GM19043 (cell line): ENCODE data around the gene OMG.
"Not testable (repeated sequence)": the region's sequence is repeated elsewhere in the genome, so short reads cannot be mapped to it uniquely, and the experiment has no call there.

ENCODE experiments used
- ATAC-seq: cut with Tn5 transposase; IDR thresholded peaks from one replicate; pipeline ENCODE4 v1.9.1; 2021; ENCODE audit warnings: low read depth; ENCODE audit not compliant: unreplicated experiment

The OMG gene

GRCh38 chr17:31308372-31309334 is 11.6 kb upstream of the OMG start:
- ATAC-seq = no peak

GRCh38 chr17:31307640-31308039 is 10.6 kb upstream of the OMG start:
- ATAC-seq = no peak

- ATAC-seq = no peak
Measured at GRCh38 chr17:31299624-31300023, 2.6 kb upstream of the OMG start.

DNA sequence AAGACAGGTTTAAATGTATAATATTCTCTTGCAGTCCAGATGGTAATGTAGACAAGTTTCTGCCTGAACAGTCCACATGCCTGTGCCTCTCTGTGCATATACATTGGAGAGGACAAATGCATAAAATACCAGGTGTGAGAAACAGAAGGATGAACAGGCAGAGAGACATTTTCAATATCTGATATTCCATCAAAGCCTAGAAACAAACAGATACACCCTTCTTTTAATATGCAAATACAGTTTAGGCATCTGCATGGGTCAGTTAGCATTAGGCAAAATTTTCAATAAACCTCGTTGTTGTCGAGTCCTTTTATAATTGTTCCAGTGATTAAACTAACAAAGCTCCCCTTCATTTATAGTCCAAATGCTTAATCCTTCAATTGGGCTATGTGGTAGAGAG is 897 bp downstream of the OMG start:
- ATAC-seq = no peak

DNA sequence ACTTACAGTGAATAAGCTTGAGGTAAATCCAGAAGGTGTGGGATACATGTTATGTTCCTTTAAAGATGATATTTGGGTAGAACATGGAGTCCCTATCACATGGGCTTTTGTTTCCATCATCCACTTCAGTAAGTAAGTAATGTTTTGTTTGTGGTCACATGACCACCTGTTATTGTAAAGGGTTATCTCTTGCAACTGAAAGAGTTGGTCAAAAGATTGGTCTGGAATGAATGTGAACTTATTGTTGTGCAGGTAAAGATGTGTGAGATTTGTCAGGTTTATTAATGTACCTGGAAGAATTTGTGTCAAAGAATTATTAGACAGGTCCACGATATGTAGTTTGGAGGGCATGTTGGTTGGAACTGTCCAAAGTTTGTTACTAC is 1.6 kb downstream of the OMG start:
- ATAC-seq = no peak

DNA sequence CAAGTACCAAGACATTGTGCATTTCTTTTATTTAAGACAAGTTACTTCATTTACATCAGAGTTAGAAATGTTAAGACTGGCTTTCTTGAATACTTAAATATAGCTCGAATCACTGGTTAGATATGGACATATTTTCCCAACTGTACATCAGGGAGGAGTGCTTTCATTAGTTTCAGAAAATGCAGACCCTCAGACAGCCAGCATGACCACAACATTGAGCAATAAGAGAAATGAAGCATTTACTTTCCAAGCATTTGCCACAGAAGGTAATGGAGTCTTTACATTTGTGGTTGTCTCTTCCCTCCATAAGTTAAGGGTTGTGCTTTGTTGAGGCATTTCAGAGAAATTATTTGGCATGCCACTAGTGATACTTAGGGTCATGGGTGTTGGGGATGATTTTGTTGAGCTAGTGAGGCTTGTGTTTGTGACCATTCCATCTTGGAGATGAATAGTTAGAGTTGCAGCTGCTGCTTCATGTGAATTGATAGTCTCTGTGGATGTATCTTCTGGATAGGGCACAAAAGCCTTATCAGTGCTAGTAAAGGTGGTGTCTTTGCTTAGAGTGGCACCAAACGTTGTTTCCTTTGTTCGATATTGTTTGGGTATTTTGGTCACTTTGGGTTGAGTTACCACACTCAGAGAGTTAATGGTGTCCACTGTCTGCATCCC is 2.1 kb downstream of the OMG start:
- no peak for ATAC-seq

DNA sequence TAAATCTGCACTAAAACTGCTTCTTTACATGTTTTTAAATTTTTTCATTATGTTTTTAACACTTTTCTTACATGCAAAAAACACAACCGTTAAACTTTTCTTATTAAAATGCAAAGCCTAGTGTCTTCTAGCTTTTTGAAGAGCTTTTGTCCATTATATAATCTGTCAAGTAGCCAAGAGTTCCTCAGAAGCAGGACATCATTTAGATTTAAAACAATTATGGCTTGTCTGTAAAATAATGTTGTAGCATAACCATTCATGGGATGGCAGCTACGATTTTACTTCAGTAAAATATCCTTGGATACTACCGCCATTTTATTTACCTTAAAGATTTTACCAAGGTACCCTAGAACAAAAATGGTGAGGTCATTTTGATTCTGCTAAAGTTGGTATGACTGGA is 2.8 kb downstream of the OMG start:
- ATAC-seq = no peak

GRCh38 chr17:31293581-31293980 is 3.5 kb downstream of the OMG start:
- ATAC-seq = no peak

DNA sequence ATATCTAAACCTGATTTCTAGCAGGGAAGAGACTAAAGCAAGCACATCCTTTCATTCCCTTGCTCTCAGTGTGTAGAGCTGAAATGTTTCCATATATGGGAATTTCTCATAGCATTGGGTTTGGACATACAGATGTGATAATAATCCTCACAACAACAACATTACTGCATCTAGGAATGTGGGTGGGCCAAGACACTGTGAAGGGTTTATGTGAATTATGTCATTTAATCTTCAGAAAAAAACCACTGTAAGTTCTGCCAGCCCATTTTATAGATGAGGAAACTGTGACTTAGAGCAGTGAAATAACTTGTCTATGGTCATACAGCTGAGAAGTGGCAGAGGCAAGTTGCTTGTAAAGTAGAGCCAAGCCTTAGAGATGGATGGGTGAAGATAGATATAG is 5.2 kb downstream of the OMG start:
- ATAC-seq = no peak

DNA sequence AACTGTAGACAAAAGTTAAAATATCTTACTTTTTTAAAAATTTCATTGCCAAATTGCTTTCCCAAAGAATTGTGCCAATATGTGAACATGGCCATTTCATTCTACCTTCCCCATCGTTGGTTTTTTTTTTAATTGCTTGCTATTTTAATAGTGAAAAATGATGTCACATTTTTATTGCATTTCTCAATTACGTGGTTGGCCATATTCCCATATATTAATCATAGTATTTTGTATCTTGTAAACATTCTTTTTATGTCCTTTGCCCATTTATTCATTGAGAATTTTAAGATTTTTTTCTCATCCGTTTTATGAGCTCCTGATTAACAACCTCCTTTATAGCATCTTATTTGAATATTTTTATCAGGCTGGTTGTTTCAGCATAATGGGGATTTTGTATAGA is 7.2 kb downstream of the OMG start:
- no peak for ATAC-seq

DNA sequence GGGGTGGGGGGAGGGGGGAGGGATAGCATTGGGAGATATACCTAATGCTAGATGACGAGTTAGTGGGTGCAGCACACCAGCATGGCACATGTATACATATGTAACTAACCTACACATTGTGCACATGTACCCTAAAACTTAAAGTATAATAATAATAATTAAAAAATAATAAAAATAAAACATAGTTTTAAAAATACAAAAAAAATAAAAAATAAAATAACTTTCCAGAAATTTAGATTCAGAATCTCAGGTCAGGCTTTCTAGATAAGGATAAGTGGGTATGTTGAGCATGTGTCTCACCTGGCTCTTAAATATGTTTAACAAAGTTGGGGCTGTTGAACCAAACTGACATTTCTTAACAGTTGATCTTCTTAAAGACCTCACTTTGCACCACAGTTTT is 9.1 kb downstream of the OMG start:
- not testable (repeated sequence) for ATAC-seq

- no peak for ATAC-seq
Measured at GRCh38 chr17:31286587-31286986, 10.5 kb downstream of the OMG start.

DNA sequence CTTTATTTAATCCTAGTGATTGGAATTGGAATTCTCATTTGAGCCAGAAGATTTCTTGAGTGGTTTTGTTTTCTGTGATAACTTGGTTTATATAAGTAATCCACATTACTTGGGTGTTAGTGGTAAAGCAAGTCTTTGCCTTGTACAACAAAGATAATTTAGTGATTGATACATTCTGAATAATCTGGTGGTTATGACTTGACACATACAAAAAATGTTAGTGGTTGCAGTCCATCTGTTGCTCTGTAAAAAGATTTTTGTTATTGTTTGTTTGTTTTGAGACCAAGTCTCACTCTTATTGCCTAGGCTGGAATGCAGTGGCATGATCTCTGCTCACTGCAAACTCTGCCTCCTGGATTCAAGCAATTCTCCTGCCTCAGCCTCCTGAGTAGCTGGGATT is 13.2 kb downstream of the OMG start:
- no peak for ATAC-seq

- ATAC-seq = no peak
Measured at GRCh38 chr17:31281061-31281460, 16.0 kb downstream of the OMG start.

DNA sequence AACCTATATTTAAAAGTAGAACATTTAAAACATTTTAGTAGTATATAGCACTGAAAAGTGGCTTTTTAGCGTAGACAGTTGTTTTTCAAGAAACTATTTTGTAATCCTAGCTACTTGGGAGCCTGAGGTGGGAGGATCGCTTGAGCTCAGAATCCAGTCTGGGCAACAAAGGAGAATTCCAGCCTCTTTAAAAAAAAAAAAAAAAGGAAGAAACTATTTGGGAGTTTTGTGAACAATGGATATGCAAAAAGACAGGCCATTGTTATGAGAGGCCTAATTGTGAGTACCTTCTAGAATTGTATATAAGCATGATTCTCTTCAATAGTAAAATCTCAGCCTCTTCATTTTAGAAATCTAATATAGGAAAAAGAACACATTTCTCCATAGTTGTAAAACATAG is 17.6 kb downstream of the OMG start:
- ATAC-seq = no peak

DNA sequence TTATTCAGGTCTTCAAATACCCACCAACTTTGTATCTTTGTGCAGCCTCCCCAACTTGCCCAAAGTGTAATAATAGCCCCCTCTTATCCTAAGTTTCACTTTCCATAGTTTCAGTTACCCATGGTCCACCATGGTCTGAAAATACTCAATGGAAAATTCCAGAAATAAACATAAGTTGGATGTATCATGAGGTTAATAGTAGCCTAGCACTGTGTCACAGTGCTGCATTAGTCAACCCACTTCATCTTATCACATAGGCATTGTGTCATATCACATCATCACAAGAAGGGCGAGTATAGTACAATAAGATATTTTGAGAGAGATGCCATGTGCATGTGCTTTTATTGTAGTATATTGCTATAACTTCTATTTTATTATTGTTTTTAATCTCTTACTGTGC is 21.9 kb downstream of the OMG start:
- no peak for ATAC-seq

- ATAC-seq = no peak
Measured at GRCh38 chr17:31274252-31274651, 22.8 kb downstream of the OMG start.

- no peak for ATAC-seq
Measured at GRCh38 chr17:31273516-31273915, 23.5 kb downstream of the OMG start.

- ATAC-seq = no peak
Measured at GRCh38 chr17:31272803-31273202, 24.2 kb downstream of the OMG start.

DNA sequence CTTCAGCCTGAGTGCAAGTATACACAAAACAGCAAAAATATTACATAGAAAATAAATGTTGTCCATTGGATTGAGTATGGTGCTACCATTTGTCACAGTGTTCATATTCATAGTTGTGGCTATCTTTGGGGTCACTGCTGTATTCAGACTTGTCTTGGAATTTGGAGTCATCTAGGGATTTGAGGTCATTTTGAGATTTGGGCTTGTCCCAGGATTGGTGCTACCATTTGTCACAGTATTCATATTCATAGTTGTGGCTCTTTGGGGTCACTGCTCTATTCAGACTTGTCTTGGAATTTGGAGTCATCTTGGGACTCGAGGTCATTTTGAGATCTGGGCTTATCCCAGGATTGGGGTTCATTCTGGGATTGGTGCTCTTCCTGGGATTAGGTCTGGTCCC is 24.8 kb downstream of the OMG start:
- no peak for ATAC-seq

- ATAC-seq = no peak
Measured at GRCh38 chr17:31269578-31269983, 27.5 kb downstream of the OMG start.

GRCh38 chr17:31269036-31269577 is 27.9 kb downstream of the OMG start:
- ATAC-seq = no peak
